ENCODE data around the gene LZTS2.

Gene LZTS2

DNA sequence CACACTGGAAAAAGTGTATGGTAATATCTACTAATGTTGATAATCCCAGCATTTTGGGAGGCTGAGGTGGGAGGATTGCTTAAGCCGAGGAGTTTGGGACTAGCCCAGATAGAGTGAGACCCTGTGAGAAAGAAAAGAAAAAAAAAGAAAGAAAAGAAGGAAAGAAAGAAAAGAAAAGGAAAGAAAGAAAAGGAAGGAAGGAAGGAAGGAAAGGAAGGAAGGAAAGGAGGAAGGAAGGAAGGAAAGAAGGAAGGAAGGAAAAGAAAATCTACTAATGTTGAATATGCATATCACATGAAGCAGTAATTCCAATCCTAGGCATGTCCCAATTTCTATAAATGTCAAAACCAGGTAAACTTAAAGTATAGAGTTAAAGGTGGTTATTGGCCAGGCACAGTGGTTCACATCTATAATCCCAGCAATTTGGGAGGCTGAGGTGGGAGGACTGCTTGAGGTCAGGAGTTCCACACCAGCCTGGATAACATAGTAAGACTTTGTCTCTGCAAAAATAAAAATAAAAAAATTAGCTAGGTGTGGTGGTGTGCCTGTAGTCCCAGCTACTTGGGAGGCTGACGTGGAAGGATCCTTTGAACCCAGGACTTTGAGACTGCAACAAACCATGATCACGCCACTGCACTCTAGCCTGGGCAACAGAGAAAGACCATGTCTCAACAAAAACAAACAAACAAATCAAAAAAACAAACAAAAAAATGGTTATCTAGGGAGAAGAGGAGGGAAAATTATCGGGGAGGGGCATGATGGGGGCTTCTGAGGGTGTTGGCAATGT, 57.0 kb downstream of the LZTS2 start:
- TF ChIP-seq, protein P1, sequence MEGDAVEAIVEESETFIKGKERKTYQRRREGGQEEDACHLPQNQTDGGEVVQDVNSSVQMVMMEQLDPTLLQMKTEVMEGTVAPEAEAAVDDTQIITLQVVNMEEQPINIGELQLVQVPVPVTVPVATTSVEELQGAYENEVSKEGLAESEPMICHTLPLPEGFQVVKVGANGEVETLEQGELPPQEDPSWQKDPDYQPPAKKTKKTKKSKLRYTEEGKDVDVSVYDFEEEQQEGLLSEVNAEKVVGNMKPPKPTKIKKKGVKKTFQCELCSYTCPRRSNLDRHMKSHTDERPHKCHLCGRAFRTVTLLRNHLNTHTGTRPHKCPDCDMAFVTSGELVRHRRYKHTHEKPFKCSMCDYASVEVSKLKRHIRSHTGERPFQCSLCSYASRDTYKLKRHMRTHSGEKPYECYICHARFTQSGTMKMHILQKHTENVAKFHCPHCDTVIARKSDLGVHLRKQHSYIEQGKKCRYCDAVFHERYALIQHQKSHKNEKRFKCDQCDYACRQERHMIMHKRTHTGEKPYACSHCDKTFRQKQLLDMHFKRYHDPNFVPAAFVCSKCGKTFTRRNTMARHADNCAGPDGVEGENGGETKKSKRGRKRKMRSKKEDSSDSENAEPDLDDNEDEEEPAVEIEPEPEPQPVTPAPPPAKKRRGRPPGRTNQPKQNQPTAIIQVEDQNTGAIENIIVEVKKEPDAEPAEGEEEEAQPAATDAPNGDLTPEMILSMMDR (IDR thresholded peaks at IDR 0.05; ENCODE audit: insufficient read depth, low read depth, low read length, missing control alignments) = no peak
- DNase-seq (ENCODE audit: low read depth) = no peak
- no peak overlapping the region for H3K4me3 ChIP-seq (ENCODE audit: low read length)
